ENCODE data around the gene CDH23.

The CDH23 gene

GRCh38 chr10:71436268-71437125 is 39.8 kb downstream of the CDH23 start:
- in situ Hi-C loops (cut with MboI; ENCODE audit: low sequenced_read_pairs) = no loop called here

GRCh38 chr10:71437537-71438092 is 40.9 kb downstream of the CDH23 start:
- in situ Hi-C loops (cut with MboI; ENCODE audit: low sequenced_read_pairs) = no loop called here

GRCh38 chr10:71438761-71439160 is 42.0 kb downstream of the CDH23 start:
- in situ Hi-C loops (cut with MboI; ENCODE audit: low sequenced_read_pairs) = no loop called here

- in situ Hi-C loops (cut with MboI; ENCODE audit: low sequenced_read_pairs) = no loop called here
These were observed 43.1 kb downstream of the CDH23 start for GRCh38 chr10:71439670-71440425.

GRCh38 chr10:71440506-71441035 is 43.9 kb downstream of the CDH23 start:
- in situ Hi-C loops (cut with MboI; ENCODE audit: low sequenced_read_pairs) = no loop called here

GRCh38 chr10:71442000-71442399 is 45.3 kb downstream of the CDH23 start:
- in situ Hi-C loops (cut with MboI; ENCODE audit: low sequenced_read_pairs) = no loop called here

GRCh38 chr10:71442859-71443570 is 46.3 kb downstream of the CDH23 start:
- in situ Hi-C loops (cut with MboI; ENCODE audit: low sequenced_read_pairs) = no loop called here

- in situ Hi-C loops (cut with MboI; ENCODE audit: low sequenced_read_pairs) = no loop called here
These were observed 47.0 kb downstream of the CDH23 start for GRCh38 chr10:71443676-71444075.

- in situ Hi-C loops (cut with MboI; ENCODE audit: low sequenced_read_pairs) = no loop called here
These were observed 47.7 kb downstream of the CDH23 start for GRCh38 chr10:71444284-71445054.

- in situ Hi-C loops (cut with MboI; ENCODE audit: low sequenced_read_pairs) = no loop called here
These were observed 51.0 kb downstream of the CDH23 start for GRCh38 chr10:71447676-71448075.

GRCh38 chr10:71448146-71448545 is 51.4 kb downstream of the CDH23 start:
- in situ Hi-C loops (cut with MboI; ENCODE audit: low sequenced_read_pairs) = no loop called here

- in situ Hi-C loops (cut with MboI; ENCODE audit: low sequenced_read_pairs) = no loop called here
These were observed 52.3 kb downstream of the CDH23 start for GRCh38 chr10:71449026-71449425.

- in situ Hi-C loops (cut with MboI; ENCODE audit: low sequenced_read_pairs) = no loop called here
These were observed 55.0 kb downstream of the CDH23 start for GRCh38 chr10:71451754-71452153.

- in situ Hi-C loops (cut with MboI; ENCODE audit: low sequenced_read_pairs) = no loop called here
These were observed 56.5 kb downstream of the CDH23 start for GRCh38 chr10:71453186-71453585.

GRCh38 chr10:71454347-71454746 is 57.6 kb downstream of the CDH23 start:
- in situ Hi-C loops (cut with MboI; ENCODE audit: low sequenced_read_pairs) = no loop called here

- in situ Hi-C loops (cut with MboI; ENCODE audit: low sequenced_read_pairs) = no loop called here
These were observed 58.3 kb downstream of the CDH23 start for GRCh38 chr10:71455035-71455434.

GRCh38 chr10:71456631-71457030 is 59.9 kb downstream of the CDH23 start:
- in situ Hi-C loops (cut with MboI; ENCODE audit: low sequenced_read_pairs) = no loop called here

- in situ Hi-C loops (cut with MboI; ENCODE audit: low sequenced_read_pairs) = no loop called here
These were observed 61.2 kb downstream of the CDH23 start for GRCh38 chr10:71457908-71458307.

GRCh38 chr10:71458387-71458786 is 61.7 kb downstream of the CDH23 start:
- in situ Hi-C loops (cut with MboI; ENCODE audit: low sequenced_read_pairs) = no loop called here

- in situ Hi-C loops (cut with MboI; ENCODE audit: low sequenced_read_pairs) = no loop called here
These were observed 62.8 kb downstream of the CDH23 start for GRCh38 chr10:71459513-71459912.
